HEK293 (cell line): Measurements from ENCODE around the gene HOXA11.

ENCODE experiments used
- BCL6B ChIP-seq: fragments of 450-650 bp; formaldehyde crosslinking; IDR thresholded peaks from 2 replicates; pipeline ENCODE4 v1.5.1; 2017; ENCODE audit warnings: missing biosample characterization, missing genetic modification characterization
- GLI4 ChIP-seq: fragments of 450-650 bp; formaldehyde crosslinking; IDR thresholded peaks from 2 replicates; pipeline ENCODE4 v1.5.1; 2016; ENCODE audit warnings: missing biosample characterization, missing genetic modification characterization
- GLIS2 ChIP-seq: fragments of 450-650 bp; formaldehyde crosslinking; IDR thresholded peaks from 2 replicates; pipeline ENCODE4 v1.5.1; 2016; ENCODE audit warnings: missing biosample characterization, missing genetic modification characterization
- HOXA7 ChIP-seq: sonication (generic); formaldehyde crosslinking; IDR thresholded peaks from 2 replicates; pipeline ENCODE4 v1.8.1; 2022; ENCODE audit warnings: missing genetic modification reagents, borderline replicate concordance
- MEIS1 ChIP-seq: sonication (generic); formaldehyde crosslinking; IDR thresholded peaks from 2 replicates; pipeline ENCODE4 v1.8.1; 2022; ENCODE audit warnings: missing genetic modification reagents, mild to moderate bottlenecking, borderline replicate concordance
- OSR2 ChIP-seq: fragments of 450-650 bp; formaldehyde crosslinking; IDR thresholded peaks from 2 replicates; pipeline ENCODE4 v1.5.1; 2016; ENCODE audit warnings: missing biosample characterization, missing genetic modification characterization
- PRDM1 ChIP-seq: fragments of 450-650 bp; formaldehyde crosslinking; IDR thresholded peaks from 2 replicates; pipeline ENCODE4; 2016; ENCODE audit warnings: missing biosample characterization, missing genetic modification characterization
- ZBTB17 ChIP-seq: fragments of 450-650 bp; formaldehyde crosslinking; IDR thresholded peaks from 2 replicates; pipeline ENCODE4 v1.5.1; 2016; ENCODE audit warnings: missing biosample characterization, missing genetic modification characterization
- ZFHX2 ChIP-seq: fragments of 450-650 bp; formaldehyde crosslinking; conservative IDR thresholded peaks from 2 replicates; pipeline ENCODE4 v1.5.1; 2016; ENCODE audit warnings: missing biosample characterization, missing genetic modification characterization
- ZFP69B ChIP-seq: fragments of 450-650 bp; formaldehyde crosslinking; IDR thresholded peaks from 2 replicates; pipeline ENCODE4 v1.5.1; 2016; ENCODE audit warnings: missing biosample characterization, missing genetic modification characterization
- ZNF112 ChIP-seq: fragments of 450-650 bp; formaldehyde crosslinking; IDR thresholded peaks from 2 replicates; pipeline ENCODE4 v1.5.0; 2017; ENCODE audit warnings: missing biosample characterization, missing genetic modification characterization
- ZNF157 ChIP-seq: fragments of 450-650 bp; formaldehyde crosslinking; IDR thresholded peaks from 2 replicates; pipeline ENCODE4 v1.5.1; 2016; ENCODE audit warnings: missing biosample characterization, missing genetic modification characterization
- ZNF16 ChIP-seq: fragments of 450-650 bp; formaldehyde crosslinking; IDR thresholded peaks from 2 replicates; pipeline ENCODE4 v1.5.1; 2016; ENCODE audit warnings: low read depth, missing biosample characterization, missing genetic modification characterization
- ZNF23 ChIP-seq: fragments of 450-650 bp; formaldehyde crosslinking; IDR thresholded peaks from 2 replicates; pipeline ENCODE4 v1.5.1; 2016; ENCODE audit warnings: missing biosample characterization, missing genetic modification characterization, borderline replicate concordance
- ZNF292 ChIP-seq: fragments of 450-650 bp; formaldehyde crosslinking; IDR thresholded peaks from 2 replicates; pipeline ENCODE4 v1.5.1; 2016; ENCODE audit warnings: low read depth, missing biosample characterization, missing genetic modification characterization, borderline replicate concordance
- ZNF302 ChIP-seq: fragments of 450-650 bp; formaldehyde crosslinking; IDR thresholded peaks from 2 replicates; pipeline ENCODE4 v1.5.1; 2016; ENCODE audit warnings: missing biosample characterization, missing genetic modification characterization, low read depth
- ZNF394 ChIP-seq: fragments of 450-650 bp; formaldehyde crosslinking; IDR thresholded peaks from 2 replicates; pipeline ENCODE4 v1.5.1; 2016; ENCODE audit warnings: missing biosample characterization, missing genetic modification characterization, mild to moderate bottlenecking, moderate library complexity, borderline replicate concordance
- ZNF521 ChIP-seq: fragments of 450-650 bp; formaldehyde crosslinking; IDR thresholded peaks from 2 replicates; pipeline ENCODE4 v1.5.1; 2017; ENCODE audit warnings: missing biosample characterization, mild to moderate bottlenecking, missing genetic modification characterization
- ZSCAN5A ChIP-seq: fragments of 450-650 bp; formaldehyde crosslinking; IDR thresholded peaks from 2 replicates; pipeline ENCODE4 v1.5.1; 2016; ENCODE audit warnings: missing biosample characterization, missing genetic modification characterization
- TF ChIP-seq, protein P1 (sequence below): fragments of 450-650 bp; formaldehyde crosslinking; IDR thresholded peaks from 2 replicates; pipeline ENCODE4 v1.5.1; 2016; ENCODE audit warnings: missing biosample characterization, missing genetic modification characterization
- TF ChIP-seq, protein P2 (sequence below): fragments of 450-650 bp; formaldehyde crosslinking; IDR thresholded peaks from 2 replicates; pipeline ENCODE4 v1.5.1; 2017; ENCODE audit warnings: missing biosample characterization, missing genetic modification characterization
- TF ChIP-seq, protein P3 (sequence below): fragments of 450-650 bp; formaldehyde crosslinking; IDR thresholded peaks from 2 replicates; pipeline ENCODE4 v1.5.1; 2016; ENCODE audit warnings: missing biosample characterization, missing genetic modification characterization, low read depth
- TF ChIP-seq, protein P4 (sequence below): fragments of 450-650 bp; formaldehyde crosslinking; IDR thresholded peaks from 2 replicates; pipeline ENCODE4 v1.5.1; 2017; ENCODE audit warnings: missing biosample characterization, missing genetic modification characterization
- TF ChIP-seq, protein P5 (sequence below): fragments of 450-650 bp; formaldehyde crosslinking; optimal IDR thresholded peaks from 2 replicates; pipeline ENCODE3; 2016; ENCODE audit warnings: missing biosample characterization, mild to moderate bottlenecking, missing genetic modification characterization
- TF ChIP-seq, protein P6 (sequence below): fragments of 450-650 bp; formaldehyde crosslinking; IDR thresholded peaks from 2 replicates; pipeline ENCODE4 v1.5.1; 2016; ENCODE audit warnings: missing biosample characterization, missing genetic modification characterization

Gene HOXA11

DNA sequence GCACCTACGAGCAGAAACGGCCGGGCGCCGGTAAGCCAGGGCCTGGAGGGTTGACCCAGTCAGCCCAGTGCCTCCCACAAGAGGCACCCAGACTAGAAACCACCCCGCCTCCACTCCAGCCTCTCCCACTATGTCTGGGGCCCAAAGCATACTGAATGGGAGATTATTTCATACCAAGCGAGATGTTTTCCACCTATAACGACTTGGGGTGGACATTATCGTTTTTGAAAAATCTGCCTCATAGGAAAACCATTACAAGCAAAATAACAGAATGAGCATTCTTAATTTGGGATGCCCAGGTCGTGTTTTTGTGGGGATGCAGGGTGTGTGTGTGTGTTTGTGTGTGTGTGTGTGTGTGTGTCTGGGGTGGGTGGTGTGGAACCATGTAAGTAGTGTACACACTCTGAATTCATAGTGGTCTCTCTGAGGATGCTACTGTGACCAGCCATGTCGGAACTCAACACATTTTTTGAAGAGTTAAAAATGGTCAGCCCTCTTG, 39.1 kb downstream of the HOXA11 start (continued):
- TF ChIP-seq PRDM1 (tag by site-specific recombination) = no peak
- TF ChIP-seq, protein P1, sequence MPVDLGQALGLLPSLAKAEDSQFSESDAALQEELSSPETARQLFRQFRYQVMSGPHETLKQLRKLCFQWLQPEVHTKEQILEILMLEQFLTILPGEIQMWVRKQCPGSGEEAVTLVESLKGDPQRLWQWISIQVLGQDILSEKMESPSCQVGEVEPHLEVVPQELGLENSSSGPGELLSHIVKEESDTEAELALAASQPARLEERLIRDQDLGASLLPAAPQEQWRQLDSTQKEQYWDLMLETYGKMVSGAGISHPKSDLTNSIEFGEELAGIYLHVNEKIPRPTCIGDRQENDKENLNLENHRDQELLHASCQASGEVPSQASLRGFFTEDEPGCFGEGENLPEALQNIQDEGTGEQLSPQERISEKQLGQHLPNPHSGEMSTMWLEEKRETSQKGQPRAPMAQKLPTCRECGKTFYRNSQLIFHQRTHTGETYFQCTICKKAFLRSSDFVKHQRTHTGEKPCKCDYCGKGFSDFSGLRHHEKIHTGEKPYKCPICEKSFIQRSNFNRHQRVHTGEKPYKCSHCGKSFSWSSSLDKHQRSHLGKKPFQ (tag by site-specific recombination) = 0 out of 2 replicates have a peak, but pooled peaks have one; percentile 27
- no peak for TF ChIP-seq ZNF157 (tag by site-specific recombination)
- TF ChIP-seq, protein P2, sequence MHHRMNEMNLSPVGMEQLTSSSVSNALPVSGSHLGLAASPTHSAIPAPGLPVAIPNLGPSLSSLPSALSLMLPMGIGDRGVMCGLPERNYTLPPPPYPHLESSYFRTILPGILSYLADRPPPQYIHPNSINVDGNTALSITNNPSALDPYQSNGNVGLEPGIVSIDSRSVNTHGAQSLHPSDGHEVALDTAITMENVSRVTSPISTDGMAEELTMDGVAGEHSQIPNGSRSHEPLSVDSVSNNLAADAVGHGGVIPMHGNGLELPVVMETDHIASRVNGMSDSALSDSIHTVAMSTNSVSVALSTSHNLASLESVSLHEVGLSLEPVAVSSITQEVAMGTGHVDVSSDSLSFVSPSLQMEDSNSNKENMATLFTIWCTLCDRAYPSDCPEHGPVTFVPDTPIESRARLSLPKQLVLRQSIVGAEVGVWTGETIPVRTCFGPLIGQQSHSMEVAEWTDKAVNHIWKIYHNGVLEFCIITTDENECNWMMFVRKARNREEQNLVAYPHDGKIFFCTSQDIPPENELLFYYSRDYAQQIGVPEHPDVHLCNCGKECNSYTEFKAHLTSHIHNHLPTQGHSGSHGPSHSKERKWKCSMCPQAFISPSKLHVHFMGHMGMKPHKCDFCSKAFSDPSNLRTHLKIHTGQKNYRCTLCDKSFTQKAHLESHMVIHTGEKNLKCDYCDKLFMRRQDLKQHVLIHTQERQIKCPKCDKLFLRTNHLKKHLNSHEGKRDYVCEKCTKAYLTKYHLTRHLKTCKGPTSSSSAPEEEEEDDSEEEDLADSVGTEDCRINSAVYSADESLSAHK (tag by site-specific recombination) = no peak
- no peak for TF ChIP-seq BCL6B
- TF ChIP-seq OSR2 (tag by site-specific recombination) = peak; percentile 22; the same call in 1 of the 2 replicates
- TF ChIP-seq ZNF23 (tag by site-specific recombination) = no peak
- TF ChIP-seq, protein P3, sequence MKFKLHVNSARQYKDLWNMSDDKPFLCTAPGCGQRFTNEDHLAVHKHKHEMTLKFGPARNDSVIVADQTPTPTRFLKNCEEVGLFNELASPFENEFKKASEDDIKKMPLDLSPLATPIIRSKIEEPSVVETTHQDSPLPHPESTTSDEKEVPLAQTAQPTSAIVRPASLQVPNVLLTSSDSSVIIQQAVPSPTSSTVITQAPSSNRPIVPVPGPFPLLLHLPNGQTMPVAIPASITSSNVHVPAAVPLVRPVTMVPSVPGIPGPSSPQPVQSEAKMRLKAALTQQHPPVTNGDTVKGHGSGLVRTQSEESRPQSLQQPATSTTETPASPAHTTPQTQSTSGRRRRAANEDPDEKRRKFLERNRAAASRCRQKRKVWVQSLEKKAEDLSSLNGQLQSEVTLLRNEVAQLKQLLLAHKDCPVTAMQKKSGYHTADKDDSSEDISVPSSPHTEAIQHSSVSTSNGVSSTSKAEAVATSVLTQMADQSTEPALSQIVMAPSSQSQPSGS (tag by site-specific recombination) = no peak
- TF ChIP-seq, protein P4, sequence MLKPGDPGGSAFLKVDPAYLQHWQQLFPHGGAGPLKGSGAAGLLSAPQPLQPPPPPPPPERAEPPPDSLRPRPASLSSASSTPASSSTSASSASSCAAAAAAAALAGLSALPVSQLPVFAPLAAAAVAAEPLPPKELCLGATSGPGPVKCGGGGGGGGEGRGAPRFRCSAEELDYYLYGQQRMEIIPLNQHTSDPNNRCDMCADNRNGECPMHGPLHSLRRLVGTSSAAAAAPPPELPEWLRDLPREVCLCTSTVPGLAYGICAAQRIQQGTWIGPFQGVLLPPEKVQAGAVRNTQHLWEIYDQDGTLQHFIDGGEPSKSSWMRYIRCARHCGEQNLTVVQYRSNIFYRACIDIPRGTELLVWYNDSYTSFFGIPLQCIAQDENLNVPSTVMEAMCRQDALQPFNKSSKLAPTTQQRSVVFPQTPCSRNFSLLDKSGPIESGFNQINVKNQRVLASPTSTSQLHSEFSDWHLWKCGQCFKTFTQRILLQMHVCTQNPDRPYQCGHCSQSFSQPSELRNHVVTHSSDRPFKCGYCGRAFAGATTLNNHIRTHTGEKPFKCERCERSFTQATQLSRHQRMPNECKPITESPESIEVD (tag by site-specific recombination) = 0 out of 2 replicates have a peak, but pooled peaks have one; percentile 12
- TF ChIP-seq, protein P5, sequence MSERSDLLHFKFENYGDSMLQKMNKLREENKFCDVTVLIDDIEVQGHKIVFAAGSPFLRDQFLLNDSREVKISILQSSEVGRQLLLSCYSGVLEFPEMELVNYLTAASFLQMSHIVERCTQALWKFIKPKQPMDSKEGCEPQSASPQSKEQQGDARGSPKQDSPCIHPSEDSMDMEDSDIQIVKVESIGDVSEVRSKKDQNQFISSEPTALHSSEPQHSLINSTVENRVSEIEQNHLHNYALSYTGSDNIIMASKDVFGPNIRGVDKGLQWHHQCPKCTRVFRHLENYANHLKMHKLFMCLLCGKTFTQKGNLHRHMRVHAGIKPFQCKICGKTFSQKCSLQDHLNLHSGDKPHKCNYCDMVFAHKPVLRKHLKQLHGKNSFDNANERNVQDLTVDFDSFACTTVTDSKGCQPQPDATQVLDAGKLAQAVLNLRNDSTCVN (tag by site-specific recombination) = no peak
- no peak for TF ChIP-seq ZNF16
- no peak for TF ChIP-seq ZSCAN5A
- TF ChIP-seq, protein P6, sequence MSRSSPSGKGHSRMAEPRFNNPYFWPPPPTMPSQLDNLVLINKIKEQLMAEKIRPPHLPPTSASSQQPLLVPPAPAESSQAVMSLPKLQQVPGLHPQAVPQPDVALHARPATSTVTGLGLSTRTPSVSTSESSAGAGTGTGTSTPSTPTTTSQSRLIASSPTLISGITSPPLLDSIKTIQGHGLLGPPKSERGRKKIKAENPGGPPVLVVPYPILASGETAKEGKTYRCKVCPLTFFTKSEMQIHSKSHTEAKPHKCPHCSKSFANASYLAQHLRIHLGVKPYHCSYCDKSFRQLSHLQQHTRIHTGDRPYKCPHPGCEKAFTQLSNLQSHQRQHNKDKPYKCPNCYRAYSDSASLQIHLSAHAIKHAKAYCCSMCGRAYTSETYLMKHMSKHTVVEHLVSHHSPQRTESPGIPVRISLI (tag by site-specific recombination) = no peak
- TF ChIP-seq MEIS1 (CRISPR knock-in tag) = no peak
- TF ChIP-seq GLI4 = no peak
- peak; percentile 62 for TF ChIP-seq ZFHX2 (tag by site-specific recombination)
- TF ChIP-seq GLIS2 = no peak
- no peak for TF ChIP-seq HOXA7 (CRISPR knock-in tag)
- peak; percentile 32; the same call in 1 of the 2 replicates for TF ChIP-seq ZFP69B (tag by site-specific recombination)
- no peak for TF ChIP-seq ZNF292 (tag by site-specific recombination)
- TF ChIP-seq ZNF302 (tag by site-specific recombination) = no peak
- no peak for TF ChIP-seq ZNF394
- TF ChIP-seq ZNF521 = no peak
- TF ChIP-seq ZBTB17 (tag by site-specific recombination) = peak; percentile 0; the same call in 1 of the 2 replicates
- no peak for TF ChIP-seq ZNF112
